ENCODE measurements around the gene SLC2A6. TPM values are rescaled to one million over a fixed set of nuclear protein-coding genes. Genes with fewer than 3 reads are reported as not detected.

The SLC2A6 gene
- total and polyA plus RNA-seq, 8 donors, result 1.9 to 22.4 (median 2.9) TPM

DNA sequence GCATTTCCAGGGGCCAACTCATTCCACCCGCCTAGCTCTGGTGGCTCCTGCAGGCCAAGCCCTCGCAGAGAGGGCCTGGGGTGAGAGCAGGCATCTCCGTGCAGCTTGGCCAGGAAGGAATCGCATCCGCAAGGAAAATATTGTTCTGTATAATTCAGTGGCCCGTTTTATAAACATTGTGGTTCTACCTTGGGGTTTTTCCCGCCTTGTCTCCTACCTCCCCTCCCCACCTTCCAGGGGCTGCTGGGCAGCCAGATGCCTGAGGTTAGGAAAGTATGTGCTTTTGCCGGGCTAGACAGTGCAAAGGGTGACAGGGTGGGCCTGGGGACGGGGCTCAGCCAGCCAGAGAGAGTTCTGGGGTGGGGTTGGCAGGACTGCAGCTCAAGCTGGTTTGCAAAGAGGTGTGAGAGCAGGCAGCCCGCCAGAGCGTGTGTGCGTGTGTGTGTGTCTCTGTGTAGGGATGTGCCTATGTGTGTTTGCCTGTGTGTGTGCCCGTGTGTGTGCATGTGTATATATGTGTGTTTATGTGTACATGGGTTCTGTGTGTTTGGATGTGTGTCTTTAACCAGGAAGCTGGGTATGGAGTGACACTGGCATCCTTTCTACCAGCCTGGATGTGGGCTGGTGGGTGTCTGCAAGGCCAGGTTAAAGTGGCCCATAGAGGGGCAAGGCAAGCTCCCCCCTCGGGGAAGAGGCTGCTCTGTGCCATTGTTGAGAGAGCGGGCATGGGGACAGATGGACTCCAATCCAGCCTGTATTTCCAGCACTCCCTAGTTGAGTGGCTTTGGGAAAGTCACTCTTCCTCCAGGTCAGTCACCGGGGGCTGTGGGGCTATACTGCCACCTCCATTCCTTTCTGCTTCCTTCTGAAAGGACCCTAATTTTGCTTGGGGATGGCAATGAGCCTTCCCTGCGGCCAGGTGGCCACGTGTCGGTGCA, 10.6 kb upstream of the SLC2A6 start:
- DNase-seq (peak in 1 of 4 donors; percentile 62), ATAC-seq (no peak)
- H3K9me3 ChIP-seq, result no peaks in the 10 kb centered on the region
- H3K4me3 ChIP-seq, result no peak overlapping the region
- intact Hi-C loops (cut with DNase I), result loop anchor here in 1 of 2 donors (10.0 kb wide), 2 partner anchors 85 to 305 kb away; no protein-coding TSS in a partner anchor
- peaks cover 0 to 13% of the 10 kb centered on the region in 2 donors for H3K4me1 ChIP-seq
- H3K27me3 ChIP-seq, result peaks cover 0 to 5% of the 10 kb centered on the region in 2 donors
- H3K36me3 ChIP-seq, result no peaks in the 10 kb centered on the region
- TF ChIP-seq, protein P1, sequence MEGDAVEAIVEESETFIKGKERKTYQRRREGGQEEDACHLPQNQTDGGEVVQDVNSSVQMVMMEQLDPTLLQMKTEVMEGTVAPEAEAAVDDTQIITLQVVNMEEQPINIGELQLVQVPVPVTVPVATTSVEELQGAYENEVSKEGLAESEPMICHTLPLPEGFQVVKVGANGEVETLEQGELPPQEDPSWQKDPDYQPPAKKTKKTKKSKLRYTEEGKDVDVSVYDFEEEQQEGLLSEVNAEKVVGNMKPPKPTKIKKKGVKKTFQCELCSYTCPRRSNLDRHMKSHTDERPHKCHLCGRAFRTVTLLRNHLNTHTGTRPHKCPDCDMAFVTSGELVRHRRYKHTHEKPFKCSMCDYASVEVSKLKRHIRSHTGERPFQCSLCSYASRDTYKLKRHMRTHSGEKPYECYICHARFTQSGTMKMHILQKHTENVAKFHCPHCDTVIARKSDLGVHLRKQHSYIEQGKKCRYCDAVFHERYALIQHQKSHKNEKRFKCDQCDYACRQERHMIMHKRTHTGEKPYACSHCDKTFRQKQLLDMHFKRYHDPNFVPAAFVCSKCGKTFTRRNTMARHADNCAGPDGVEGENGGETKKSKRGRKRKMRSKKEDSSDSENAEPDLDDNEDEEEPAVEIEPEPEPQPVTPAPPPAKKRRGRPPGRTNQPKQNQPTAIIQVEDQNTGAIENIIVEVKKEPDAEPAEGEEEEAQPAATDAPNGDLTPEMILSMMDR (IDR thresholded peaks at IDR 0.05), result no peak
- H3K27ac ChIP-seq, result no peak overlapping the region

DNA sequence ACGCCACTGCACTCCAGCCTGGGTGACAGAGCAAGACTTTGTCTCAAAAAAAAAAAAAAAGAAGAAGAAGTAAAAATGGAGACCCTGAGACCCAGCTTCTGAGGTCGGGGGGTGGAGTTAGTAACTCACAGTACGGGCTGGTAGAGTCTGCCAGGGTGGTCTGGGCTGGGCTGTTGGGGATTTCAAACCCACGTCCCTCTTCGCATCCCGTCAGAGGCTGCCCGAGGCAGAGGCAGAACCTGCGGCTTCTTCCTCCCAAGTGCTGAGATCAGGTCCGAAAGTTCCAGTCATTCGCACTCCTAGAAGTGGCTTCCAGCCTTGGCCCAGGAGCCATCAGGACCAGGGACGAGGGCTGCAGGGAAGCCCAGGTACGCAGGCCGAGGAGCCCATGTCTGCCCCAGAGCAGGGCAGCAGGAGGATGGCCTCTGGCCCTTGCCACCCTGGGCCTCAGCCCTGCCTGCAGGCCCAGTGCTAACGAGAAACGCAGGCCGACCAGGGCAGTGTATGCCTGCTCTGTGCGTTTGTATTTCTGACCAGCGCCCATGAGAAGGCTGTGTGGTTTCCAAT, 9.9 kb upstream of the SLC2A6 start:
- Histone ChIP-seq H3K27ac (no peak overlapping the region), H3K27me3 (peaks cover 0 to 5% of the 10 kb centered on the region in 2 donors), H3K36me3 (no peaks in the 10 kb centered on the region), H3K9me3 (no peaks in the 10 kb centered on the region), H3K4me1 (peaks cover 0 to 13% of the 10 kb centered on the region in 2 donors), H3K4me3 (no peak overlapping the region)
- ATAC-seq (no peak), DNase-seq (peak in 1 of 4 donors; percentile 54)
- intact Hi-C loops (cut with DNase I), result loop anchor here in 1 of 2 donors (10.0 kb wide), 2 partner anchors 84 to 304 kb away; no protein-coding TSS in a partner anchor
- TF ChIP-seq, protein P1 (IDR thresholded peaks at IDR 0.05), result no peak

DNA sequence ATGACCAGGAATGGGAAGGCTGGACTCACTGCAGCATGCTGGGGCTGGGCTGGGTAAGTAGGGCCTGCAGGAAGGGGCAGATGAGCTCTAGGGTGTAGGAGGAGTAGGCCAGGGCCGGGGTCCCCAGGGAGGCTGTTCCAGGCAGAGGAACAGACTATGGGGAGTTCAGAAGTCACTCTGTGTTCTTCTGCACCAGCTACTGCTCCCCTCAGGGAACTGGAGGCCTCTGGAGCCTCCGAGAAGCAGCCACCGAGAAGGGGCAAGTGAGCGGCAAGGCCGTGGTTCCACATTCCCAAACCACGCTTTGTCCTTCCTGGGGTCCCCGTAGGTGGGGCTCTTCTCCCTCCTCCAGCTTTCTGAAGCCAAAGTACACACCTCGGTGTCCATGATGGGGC, 8.4 kb upstream of the SLC2A6 start:
- peak overlapping the region in 1 of 2 donors; percentile 55 for H3K27ac ChIP-seq

DNA sequence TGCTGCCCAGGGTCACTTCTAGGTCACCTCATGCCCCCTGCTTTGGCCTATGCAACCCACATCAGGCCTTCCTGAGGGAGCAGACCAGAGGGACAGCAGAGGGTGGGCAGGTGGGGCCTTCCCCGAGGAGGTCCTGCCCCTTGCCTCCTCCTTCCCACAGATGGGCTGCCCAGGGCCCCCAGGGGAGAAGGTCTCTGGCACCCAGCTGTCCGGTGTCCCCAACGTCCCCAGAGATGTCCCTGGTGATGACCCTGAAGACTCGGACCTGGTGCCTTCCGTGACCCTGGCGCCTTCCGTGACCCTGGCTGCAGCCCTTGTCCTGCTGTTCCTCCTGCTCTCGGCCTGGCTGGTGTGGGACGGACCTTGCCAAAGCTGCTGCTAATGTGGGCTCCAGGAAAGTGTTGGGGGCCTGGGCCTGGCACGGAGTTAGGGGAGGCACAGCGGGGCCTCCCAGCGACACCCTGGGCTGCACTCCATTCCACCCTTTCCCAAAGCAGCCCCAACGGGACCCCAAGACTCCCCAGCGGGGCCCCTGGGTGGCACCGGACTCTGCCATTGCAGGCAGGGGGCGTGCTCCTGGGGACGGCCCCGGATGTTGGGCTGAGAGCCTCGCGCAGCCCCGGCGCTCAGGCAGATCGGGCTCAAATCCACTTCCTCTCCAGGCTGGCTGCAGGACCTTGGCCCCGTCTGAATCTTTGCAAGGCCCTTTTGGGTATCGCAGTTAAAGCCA, 6.8 kb upstream of the SLC2A6 start:
- ATAC-seq (peak; percentile 11), DNase-seq (peak in 1 of 4 donors; percentile 69)
- no peak overlapping the region for H3K27ac ChIP-seq
- TF ChIP-seq, protein P1 (IDR thresholded peaks at IDR 0.05), result no peak
- H3K9me3 ChIP-seq, result no peaks in the 10 kb centered on the region
- peaks cover 0 to 5% of the 10 kb centered on the region in 2 donors for H3K27me3 ChIP-seq
- peaks cover 0 to 7% of the 10 kb centered on the region in 2 donors for H3K4me1 ChIP-seq
- H3K4me3 ChIP-seq, result no peak overlapping the region
- no peaks in the 10 kb centered on the region for H3K36me3 ChIP-seq
- intact Hi-C loops (cut with DNase I), result loop anchor here in 1 of 2 donors (10.0 kb wide), 2 partner anchors 81 to 301 kb away; no protein-coding TSS in a partner anchor

More for the DNA sequence above, 8.4 kb upstream of the SLC2A6 start:
- Histone ChIP-seq H3K27me3 (peaks cover 0 to 5% of the 10 kb centered on the region in 2 donors), H3K9me3 (no peaks in the 10 kb centered on the region), H3K4me3 (no peak overlapping the region), H3K4me1 (peaks cover 0 to 13% of the 10 kb centered on the region in 2 donors), H3K36me3 (no peaks in the 10 kb centered on the region)
- intact Hi-C loops (cut with DNase I), result loop anchor here in 1 of 2 donors (10.0 kb wide), 2 partner anchors 83 to 303 kb away; no protein-coding TSS in a partner anchor
- TF ChIP-seq, protein P1 (IDR thresholded peaks at IDR 0.05), result no peak
- DNase-seq (no peak), ATAC-seq (no peak)
